Coronary artery (tissue), 2 donors: ENCODE data around the gene CCDC50.

Experiments used
- DNase-seq: peaks from one replicate; pipeline ENCODE4 v3.0.0-alpha.2; 2017; ENCODE audit warnings: low spot score
- H3K27ac ChIP-seq, 2 donors: fragments of 200-600 bp; sonication (generic); one replicate each; pipeline ENCODE4 v1.5.1; 2016 to 2019
- H3K4me3 ChIP-seq: fragments of 200-600 bp; sonication (generic); 2 replicates; pipeline ENCODE4 v1.5.1; 2016; ENCODE audit warnings: mild to moderate bottlenecking, moderate library complexity
- CTCF ChIP-seq: fragments of 200-600 bp; sonication (generic); IDR thresholded peaks from one replicate; pipeline ENCODE4 v1.5.1; 2019; ENCODE audit warnings: antibody characterized with exemption

CCDC50 gene

GRCh38 chr3:191320316-191320715, 8.9 kb upstream of the CCDC50 start:
- Histone ChIP-seq H3K4me3 (no peak overlapping the region), H3K27ac (no peak overlapping the region)
- TF ChIP-seq CTCF: no peak
- DNase-seq: no peak

GRCh38 chr3:191321019-191321767, 8.0 kb upstream of the CCDC50 start:
- TF ChIP-seq CTCF: no peak
- Histone ChIP-seq H3K27ac (no peak overlapping the region), H3K4me3 (no peak overlapping the region)
- DNase-seq: no peak

GRCh38 chr3:191324936-191325335, 4.3 kb upstream of the CCDC50 start:
- no peak for TF ChIP-seq CTCF
- DNase-seq: no peak
- Histone ChIP-seq H3K4me3 (no peak overlapping the region), H3K27ac (no peak overlapping the region)

- no peak overlapping the region for H3K27ac ChIP-seq
- no peak for DNase-seq
- H3K4me3 ChIP-seq: no peak overlapping the region
- TF ChIP-seq CTCF: no peak
Observed at GRCh38 chr3:191327526-191327925, 1.7 kb upstream of the CCDC50 start.

- no peak for TF ChIP-seq CTCF
- no peak for DNase-seq
- Histone ChIP-seq H3K27ac (peak overlapping the region; percentile 97), H3K4me3 (peak overlapping the region; percentile 97)
Observed at GRCh38 chr3:191328383-191328961, 722 bp upstream of the CCDC50 start.

GRCh38 chr3:191329654-191330529, 698 bp downstream of the CCDC50 start, which contains the start of gene UTS2B:
Gene UTS2B (minus strand): TSS chr3:191330526. CDS start chr3:191282189, 48,337 bp downstream.
- TF ChIP-seq CTCF: no peak
- peak within 1 kb of the TSS; percentile 97 for H3K27ac ChIP-seq
- peak; percentile 81 for DNase-seq

More at GRCh38 chr3:191329654-191330529, 698 bp downstream of the CCDC50 start, which contains the start of gene UTS2B:
- H3K4me3 ChIP-seq: peak within 1 kb of the TSS; percentile 97
